GM04503 (cell line): ENCODE data around the gene PER1.

Experiments used
- DNase-seq: peaks from one replicate; pipeline ENCODE4 v3.0.0-alpha.2; 2012; ENCODE audit warnings: low read depth

The PER1 gene

DNA sequence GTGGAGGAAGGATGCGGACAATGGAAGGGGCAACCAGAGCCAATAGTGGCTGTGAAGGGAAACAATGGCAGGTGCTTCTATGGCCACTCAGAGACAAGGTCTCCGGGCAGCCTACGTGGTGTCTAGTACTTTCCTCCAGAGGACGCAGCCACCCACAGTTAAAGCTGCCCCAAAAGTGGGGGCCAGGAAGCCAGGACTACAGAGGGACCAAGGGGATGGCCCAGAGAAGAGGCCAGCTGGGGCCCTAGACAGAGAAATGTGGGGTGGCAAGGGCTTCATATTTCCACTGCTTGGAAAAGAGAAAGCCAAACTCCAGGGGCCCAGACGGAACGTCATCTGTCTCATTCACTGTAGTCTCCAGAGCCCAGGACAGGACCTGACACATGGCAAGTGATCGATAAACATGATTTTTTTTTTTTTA, 837 bp upstream of the PER1 start:
- no peak for DNase-seq

DNA sequence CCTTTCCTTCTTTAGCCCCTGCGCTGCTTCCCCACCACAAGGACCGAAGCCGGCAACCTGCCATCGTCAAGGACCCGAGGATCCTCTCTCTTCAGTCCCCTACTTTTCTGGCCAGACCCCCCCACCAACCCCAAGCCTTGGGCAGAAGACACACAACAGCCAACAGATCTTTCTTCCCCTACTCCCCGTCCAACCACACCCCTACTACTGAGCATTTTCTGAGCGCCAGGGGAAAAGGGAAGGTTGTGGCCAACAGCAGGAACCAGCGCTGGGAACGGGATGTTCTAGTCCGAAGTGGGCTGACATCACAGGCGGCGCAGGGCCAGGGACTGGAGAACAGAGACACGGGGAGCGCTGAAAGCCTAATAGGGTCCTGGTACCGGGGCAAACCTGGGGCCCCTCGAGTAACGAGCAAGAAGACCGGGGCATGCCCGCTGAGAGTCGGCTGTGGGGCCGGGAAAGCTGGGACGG, 528 bp downstream of the PER1 start:
- no peak for DNase-seq

DNA sequence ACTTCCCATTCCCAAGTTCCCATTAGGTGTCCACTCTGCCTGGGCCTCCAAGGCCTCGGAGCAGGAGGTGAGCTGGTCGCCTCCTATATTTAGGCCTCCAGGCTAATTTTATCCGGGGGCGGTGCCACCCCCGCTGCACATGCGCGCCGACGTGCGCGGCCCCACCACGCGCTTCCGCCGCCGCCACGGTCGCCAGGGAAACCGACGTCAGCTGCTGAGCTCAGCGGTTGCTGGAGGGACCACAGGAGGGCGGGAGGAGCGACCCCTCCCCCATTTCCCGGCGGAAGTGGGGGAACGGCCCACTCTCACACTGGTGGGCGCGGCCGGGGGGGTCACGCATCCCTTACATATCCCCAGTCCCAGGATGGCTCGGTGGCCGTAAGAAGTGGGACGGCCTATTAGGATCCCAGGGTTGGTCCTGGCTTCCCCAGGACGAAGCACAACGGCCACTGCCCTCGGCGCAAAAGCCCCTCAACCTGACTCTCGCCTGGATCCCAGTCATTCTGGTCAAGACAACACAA, 1.0 kb downstream of the PER1 start:
- peak; percentile 55 for DNase-seq

DNA sequence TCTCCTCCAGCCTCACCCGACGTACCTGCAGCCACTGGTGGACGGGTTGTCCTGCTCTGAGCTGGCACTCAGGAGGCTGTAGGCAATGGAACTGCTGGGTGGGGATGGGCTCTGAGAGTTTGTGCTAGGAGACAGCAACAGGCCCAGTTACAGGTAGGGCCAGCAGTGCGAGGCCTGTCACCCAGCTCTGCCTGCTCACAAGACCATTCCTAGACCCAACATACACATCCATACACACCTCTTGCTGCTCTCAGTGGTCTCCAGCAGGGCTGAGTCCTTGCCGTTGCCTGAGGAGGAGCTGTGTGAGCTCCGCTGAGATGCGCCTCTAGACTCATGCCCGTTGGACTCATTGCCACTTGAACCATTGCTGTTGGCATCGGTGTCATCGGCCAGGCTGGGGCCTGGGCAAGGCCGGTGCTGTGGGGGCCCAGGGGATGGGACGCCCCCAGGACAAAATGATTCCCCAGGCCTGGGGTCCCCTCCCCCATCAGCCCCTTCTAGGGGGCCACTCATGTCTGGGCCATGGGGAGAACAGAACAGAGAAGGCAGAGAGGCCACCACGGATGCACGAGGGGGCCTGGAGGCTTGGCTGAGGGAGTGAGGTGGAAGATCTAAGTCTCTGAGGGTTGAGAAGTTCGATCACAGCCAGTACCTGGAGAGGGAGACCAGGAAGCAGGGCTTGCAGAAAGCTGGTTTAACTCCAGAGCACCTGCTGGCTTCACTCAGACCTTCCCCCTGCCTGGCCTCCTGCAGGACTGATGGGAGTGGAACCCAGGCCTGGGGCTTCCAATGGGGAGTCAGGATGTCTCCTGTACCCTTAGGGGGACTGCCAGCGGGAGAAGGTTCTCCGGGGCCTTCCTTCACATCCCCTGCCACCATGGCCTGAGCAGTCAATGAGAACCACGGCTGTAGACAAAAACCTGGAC, 1.7 kb downstream of the PER1 start:
- DNase-seq, result no peak

DNA sequence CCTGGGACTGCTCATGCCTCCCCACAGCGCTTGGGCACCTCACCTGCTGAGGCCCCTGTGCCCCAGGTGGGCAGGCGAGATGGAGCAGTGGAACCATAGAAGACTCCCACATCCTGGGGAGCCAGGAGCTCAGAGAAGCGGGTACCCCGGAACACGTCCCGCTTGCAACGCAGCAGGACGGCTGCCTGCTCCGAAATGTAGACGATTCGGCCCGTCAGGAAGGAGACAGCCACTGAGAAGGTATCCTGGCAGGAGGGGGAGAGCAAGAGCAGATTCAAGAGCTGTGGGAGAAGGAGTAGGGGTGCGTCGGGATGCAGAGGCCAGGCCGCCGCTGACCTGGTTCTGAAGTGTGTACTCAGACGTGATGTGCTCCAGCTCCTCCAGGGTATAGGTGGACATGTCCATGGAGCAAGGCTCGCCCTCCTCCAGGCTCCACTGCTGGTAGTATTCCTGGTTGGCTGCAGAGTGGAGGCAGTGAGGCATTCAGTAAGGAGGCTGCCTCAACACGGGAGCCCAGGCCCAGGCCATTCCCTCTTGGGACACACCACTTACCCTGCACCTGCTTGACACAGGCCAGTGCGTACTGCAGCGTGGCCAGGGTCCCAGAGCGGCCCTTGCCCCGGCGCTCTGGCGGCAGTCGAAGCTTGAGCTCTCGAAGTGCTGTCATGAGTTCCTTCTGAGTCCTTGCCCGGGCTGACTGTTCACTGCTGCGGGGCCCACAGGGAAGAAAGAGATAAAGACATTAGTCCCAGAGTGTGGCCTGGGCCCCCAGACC, 2.6 kb downstream of the PER1 start:
- no peak for DNase-seq

DNA sequence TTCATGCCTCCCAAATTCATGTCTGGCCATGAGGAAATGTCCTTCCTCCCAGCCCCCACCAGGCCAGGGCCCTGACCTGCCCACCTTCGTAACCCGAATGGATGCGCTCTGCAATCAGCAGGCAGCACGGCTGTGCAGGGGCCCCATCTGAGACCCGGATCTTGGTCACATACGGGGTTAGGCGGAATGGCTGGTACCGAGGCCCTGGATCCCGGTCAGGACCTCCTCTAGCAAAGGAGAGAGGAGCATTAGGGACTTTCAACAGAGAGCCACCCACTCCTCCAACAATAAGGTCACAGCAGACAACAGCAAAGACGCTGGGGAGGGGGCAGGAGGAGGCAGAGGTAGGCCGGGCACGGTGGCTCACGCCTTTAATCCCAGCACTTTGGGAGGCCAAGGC, 3.6 kb downstream of the PER1 start:
- no peak for DNase-seq

DNA sequence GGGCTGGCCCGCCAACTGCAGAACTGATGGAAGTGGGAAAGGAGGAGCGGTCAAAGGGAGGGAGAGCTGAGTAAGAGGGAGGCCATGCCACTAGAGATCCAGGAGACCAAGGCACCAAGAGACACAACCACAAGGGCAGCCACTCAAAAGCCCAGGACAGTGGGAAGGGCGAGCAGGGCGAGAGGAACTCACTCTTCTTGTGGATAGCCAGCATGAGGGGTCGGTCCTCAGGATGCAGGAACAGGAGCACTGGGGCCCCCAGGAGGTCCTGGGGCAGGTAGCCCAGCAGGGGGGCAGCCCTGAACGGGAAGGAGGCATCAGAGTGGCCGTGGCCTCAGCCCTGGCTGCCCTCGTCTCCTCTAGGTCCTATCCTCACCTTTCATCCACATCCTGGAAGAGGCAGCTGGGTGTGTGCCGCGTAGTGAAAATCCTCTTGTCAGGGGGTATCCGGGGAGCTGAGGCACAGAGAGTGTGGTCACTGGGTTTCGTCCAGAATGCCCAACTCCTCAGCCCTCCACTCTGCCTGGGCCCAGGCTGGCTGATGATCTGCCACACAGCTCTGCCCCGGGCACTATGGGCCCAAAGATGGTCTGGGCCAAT, 4.3 kb downstream of the PER1 start:
- no peak for DNase-seq

DNA sequence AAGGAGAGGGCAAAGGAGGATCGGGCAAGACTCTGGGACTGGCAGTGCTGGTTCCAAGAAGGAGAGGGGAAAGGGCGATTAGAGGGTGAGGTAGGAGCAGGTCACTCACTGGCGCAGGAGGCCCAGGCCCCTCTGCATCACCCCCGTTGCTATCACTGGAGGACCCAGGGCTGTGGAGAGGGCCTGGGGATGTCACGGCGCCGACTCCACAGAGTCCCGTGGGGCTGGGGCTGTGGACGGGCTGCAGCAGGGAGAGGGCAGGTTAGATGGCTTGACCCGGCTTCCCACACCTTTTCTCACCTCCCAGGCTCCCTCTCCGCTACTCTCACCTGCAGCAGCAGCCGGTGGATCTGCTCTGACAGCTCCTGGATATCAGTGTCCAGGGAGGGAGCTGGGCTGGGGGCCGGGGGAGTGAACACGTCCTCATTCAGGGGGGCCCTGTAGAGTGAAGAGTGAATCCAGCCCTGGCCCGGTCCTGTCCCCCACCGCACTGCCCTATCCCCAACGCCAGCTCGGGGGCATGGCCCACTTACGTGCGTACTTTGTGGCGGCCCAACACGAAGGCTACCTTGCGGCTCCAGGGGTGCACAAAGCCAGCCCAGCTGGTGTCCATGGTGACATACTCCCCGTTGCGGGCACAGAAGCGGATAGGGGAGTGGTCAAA, 4.9 kb downstream of the PER1 start:
- no peak for DNase-seq

DNA sequence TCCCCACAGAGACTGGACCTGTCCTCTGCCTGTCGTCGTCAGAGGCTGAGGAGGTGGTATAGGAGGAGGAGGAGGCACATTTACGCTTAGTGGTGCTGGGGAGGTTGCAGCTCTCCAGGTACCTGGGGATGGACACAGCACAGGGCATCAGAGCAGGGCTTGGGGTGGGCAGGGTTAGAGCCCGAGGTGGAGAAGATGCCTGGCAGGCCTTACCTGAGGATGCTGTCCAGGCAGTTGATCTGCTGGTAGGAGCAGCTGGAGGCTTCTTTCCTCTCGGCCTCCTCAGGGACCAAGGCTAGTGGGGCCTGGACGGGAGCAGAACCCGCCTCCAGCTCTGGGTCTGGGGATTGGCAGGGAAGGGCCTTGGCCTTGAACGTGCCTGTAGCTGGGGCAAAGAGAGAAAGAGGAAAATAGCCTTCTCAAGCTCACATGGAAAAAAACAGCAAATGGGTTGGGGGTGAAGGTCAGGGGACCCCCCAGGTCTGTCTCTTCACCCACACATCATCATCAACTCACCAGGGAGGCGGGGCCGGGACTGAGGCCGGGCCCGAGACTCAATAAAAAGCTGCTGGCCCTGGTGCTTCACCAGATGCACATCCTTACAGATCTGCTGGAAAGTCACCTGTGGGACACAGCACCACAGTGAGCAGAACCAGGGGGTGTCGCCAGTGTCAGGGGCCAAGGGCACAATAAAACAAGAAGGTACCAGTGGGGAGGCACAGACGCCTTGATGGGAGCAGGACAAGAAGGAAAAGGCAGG, 5.6 kb downstream of the PER1 start:
- no peak for DNase-seq

DNA sequence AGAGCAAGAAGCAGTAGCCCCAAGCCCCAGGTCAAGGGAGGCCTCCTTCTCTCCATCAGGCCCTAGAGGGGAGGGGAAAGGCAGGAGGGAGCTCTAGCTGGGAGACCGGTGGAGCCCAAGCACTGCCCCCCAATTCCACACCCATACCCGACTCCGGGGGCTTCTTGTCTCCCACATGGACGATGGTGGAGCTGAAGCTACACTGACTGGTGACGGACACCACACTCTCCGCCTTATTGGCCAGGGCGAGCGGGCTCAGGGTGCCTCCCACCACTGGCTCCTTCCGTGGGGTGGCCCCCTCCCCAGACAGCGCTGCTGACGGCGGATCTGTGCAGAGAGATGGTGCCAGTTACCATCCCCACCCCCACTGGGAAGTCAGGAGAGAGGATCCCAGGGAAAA, 6.4 kb downstream of the PER1 start:
- no peak for DNase-seq

DNA sequence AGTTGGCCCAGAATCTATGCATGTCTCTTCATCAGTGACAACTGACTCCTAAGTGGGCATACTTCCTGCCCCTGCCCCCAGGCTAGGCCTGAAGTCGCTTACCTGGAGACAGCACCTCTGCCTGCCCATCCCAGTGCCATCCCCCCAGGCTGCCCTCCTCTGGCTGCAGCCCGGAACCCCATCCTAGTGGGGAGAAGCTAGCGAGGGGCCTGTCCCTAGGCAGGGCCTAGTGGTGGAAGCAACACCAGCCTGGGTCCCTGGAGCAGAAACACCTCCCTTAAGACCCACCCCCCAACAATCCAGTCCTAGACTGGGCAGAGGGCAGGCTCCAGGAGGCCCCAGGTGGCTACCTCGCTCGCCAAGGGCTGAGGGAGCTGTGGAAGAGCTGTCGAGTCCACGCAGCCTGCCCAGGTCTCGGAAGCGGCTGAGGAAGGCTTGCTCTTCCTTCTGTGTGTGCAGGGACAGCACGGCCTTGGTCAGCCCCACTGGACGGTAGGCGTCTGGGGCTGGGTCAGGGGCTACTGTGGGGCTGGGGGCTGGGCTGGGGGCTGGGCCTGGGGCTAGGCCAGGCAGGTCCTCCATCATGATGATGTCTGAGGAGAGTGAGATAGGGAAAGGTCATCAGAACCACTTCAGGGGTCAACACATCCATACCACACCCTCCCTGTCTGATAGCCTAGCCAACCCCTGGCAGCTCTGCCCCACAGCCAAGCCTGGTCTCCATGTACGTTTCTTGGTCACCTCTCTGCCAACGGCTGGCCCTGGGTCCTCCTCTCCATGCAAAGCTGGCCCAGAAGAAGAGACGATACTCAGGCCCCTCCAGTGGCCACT, 7.6 kb downstream of the PER1 start:
- no peak for DNase-seq

DNA sequence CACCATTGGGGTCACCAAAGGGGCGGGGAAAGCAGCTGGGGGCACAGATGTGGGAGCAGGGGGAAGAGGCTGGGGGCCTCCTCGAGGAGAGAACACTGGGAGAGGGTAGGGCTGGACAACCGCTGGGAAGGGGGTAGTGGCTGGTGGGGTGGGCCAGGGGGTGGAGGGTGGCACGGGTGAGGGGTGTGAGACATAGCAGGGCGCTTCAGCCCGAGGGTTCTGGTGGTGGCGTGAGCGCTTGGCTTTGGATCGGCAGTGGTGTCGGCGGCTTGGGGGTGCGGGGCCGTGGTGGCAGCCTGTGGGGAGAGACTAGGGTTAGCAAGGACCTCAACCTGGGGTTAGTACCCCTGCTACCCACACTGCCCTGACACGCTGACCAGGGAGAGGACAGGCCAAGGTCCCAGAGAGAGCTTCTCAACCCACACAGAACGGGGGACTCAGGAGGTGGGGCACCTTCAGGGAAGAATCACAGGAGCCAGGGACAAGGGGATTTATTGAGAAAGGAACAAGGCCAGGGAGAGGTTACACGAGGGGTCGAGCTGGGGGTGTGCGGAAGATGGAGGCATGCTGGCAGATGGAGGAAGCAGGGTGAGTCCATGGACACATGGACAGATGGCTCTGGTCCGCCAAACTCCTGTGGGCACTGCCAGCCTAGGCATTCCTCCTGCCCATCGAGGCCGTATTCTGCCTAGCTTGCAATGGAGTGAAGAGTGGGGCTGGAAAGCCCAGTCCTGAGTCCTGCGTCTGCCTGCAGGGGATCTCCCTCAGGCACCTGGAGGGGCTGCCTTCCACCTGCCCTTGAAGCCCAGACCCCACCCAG, 8.4 kb downstream of the PER1 start:
- no peak for DNase-seq

DNA sequence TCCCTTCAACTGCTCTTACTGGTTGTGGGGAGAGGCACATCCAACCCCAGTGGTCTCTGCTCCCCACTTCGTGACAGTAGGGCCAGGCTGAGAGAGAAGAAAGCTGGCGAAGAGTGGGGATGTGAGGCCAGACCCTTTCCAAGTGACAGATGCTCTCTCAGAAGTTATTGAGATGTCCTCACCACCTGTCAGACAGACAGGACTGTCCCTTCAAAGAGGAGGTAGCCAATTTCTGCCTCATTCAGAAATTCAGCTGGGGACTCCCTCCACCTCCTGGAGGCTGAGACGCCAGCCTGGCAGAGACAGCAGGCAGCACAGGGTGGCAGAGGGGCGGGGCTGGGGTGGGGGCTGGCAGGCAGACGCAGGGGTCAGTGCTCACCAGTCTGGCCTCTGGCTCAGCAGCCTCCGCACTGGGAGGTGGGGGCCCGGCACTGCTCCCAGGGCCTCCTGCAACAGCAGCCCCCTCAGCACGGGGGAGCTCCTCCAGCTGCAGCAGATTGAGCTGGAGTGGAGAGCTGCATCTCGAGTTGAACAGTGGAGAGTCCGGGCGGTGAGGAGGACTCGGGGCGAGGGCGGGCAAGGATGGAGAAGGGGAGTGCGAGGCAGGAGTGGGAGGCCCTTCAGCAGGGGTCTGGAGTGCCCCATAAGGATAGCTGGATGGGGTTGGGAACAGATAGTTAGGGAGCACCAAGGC, 9.2 kb downstream of the PER1 start:
- no peak for DNase-seq

DNA sequence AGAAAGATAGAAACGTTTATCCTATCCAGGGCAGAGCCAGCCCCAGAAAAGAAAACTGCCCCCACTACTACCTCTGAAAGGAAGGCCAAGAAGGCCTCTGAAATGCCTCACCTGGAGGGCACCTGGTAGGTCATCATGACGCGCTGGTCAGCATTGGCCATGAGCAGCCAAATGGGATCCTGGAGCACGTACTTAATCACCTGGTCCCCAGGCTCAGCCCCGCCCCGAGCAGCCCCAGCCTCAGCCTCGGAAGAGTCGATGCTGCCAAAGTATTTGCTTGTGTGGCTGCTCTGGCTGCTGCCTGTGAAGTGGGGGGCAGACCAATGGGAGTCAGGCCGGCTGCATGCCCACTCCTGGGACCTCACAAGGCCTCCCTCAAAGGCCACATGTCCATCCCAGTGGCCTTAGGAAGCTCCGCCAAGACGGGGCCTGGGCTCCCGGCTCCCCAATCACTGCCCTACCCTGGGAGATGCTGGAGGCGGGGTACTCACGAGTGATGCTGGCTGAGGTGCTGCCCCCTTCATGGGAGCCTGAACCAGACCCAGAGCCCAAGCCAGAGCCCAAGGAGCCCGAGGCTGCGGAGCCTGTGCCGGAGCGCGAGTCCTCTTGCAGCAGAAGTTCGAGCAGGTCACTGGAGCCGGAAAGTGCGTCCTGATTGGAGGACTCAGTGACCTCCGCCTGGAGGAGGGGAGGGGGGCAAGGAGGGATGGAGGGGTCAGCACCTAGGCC, 9.9 kb downstream of the PER1 start:
- no peak for DNase-seq

DNA sequence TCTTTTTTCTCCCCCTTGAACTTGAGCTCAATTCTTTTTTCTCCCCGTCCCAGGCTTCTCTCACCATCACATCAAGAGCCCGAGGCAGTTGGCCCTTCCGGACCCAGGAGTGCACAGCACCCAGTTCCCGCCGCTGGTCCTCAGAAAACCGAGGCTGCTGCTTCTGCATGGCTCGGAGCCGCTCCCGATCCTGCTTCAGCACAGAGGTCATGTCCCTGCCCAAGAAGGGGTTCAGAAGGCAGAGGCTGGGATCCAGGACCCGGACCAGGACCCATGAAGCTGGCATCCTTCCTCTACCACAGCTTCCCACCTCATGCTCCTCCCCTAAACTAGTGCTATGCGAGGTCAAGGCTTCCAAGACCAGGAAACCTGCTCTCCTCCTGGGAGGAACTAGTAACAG, 10.5 kb downstream of the PER1 start:
- no peak for DNase-seq

DNA sequence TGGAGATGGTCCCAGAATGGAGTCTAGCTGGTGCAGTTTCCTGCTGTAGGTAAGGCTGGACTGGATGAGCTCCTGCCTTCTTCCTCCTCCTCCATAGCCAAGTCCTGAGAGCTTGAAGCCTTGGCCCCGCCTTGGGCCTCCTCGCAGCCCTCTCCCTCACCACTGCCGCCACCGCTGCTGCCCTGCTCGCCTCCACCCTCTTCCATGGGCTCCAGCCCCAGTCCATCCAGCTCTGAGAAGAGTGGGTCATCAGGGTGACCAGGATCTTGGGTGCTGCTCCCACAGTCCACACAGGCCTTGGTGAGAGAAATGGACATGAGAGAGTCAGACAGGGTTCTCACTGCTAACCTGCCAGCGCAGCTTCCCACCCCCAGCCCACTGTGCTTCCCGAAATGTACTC, 11.2 kb downstream of the PER1 start:
- no peak for DNase-seq

DNA sequence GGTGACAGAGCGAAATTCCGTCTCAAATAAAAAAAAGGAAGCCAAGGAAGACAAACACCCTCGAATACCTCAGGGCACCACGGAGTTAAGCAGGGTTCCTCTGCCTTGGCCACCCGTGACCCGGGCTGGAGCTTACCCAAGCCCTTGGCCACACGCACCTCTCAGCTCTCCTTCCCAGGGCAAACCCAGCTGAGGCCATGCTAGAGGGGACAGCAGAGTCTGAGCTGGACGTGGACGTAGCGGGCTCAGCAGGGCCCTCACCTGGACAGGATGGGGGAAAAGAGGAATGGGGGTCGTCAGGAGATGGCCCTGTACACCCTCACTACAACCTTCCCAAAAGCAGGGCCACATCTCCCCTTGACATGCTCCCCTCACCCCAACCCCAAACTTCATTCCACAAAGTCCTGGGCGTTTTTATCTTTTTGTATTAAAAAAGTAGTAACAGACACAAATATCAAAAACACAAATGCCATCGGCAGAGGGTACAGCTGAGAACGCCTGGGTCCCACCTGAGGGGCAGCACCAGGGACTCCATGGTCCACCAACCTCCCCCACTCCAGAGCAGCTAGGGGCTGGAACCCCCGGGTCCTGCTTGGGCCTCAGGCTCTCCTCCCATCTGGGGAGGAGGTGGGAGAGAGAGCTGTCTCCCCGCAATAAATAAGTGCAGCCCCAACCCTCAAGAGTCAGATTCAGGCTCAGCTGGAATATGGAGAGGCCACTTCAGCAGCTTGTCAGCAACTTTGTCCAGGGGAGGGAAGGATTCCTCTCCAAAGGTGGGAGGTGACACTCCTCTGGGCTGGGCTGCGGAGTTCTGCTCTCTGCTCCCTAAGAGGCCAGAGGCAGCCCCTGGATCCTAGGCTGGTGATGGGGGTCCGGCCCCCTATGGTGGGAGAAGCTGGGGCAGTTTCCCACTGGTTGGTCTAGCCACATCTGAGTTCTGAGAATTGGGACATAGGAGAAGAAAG, 11.9 kb downstream of the PER1 start:
- no peak for DNase-seq
